ENCODE results near the gene HACL1.
"Not testable (repeated sequence)": the region's sequence is repeated elsewhere in the genome, so short reads cannot be mapped to it uniquely, and the experiment has no call there.

Gene HACL1

GRCh38 chr3:15630646-15631350, 29.4 kb upstream of the HACL1 start:
- in situ Hi-C loops (cut with HindIII; ENCODE audit: low sequenced_read_pairs), result no loop called here

- in situ Hi-C loops (cut with HindIII; ENCODE audit: low sequenced_read_pairs), result no loop called here
These were observed 28.7 kb upstream of the HACL1 start for GRCh38 chr3:15629860-15630597.

GRCh38 chr3:15628967-15629366, 27.6 kb upstream of the HACL1 start:
- in situ Hi-C loops (cut with HindIII; ENCODE audit: low sequenced_read_pairs), result no loop called here

GRCh38 chr3:15623535-15624440, 22.4 kb upstream of the HACL1 start:
- in situ Hi-C loops (cut with HindIII; ENCODE audit: low sequenced_read_pairs), result no loop called here

GRCh38 chr3:15619659-15620464, 18.5 kb upstream of the HACL1 start:
- in situ Hi-C loops (cut with HindIII; ENCODE audit: low sequenced_read_pairs), result not testable (repeated sequence)

GRCh38 chr3:15616053-15616452, 14.7 kb upstream of the HACL1 start:
- in situ Hi-C loops (cut with HindIII; ENCODE audit: low sequenced_read_pairs), result no loop called here

- in situ Hi-C loops (cut with HindIII; ENCODE audit: low sequenced_read_pairs), result no loop called here
These were observed 13.6 kb upstream of the HACL1 start for GRCh38 chr3:15614958-15615357.

GRCh38 chr3:15612001-15612400, 10.6 kb upstream of the HACL1 start:
- in situ Hi-C loops (cut with HindIII; ENCODE audit: low sequenced_read_pairs), result no loop called here

GRCh38 chr3:15611018-15611417, 9.6 kb upstream of the HACL1 start:
- in situ Hi-C loops (cut with HindIII; ENCODE audit: low sequenced_read_pairs), result no loop called here

GRCh38 chr3:15610082-15610759, 8.9 kb upstream of the HACL1 start:
- in situ Hi-C loops (cut with HindIII; ENCODE audit: low sequenced_read_pairs), result no loop called here

GRCh38 chr3:15606434-15606891, 5.1 kb upstream of the HACL1 start:
- in situ Hi-C loops (cut with HindIII; ENCODE audit: low sequenced_read_pairs), result no loop called here

GRCh38 chr3:15604584-15604983, 3.2 kb upstream of the HACL1 start:
- in situ Hi-C loops (cut with HindIII; ENCODE audit: low sequenced_read_pairs), result not testable (repeated sequence)

- in situ Hi-C loops (cut with HindIII; ENCODE audit: low sequenced_read_pairs), result not testable (repeated sequence)
These were observed 1.4 kb upstream of the HACL1 start for GRCh38 chr3:15602816-15603215.

- in situ Hi-C loops (cut with HindIII; ENCODE audit: low sequenced_read_pairs), result no loop called here
These were observed 772 bp upstream of the HACL1 start for GRCh38 chr3:15602146-15602536.

- in situ Hi-C loops (cut with HindIII; ENCODE audit: low sequenced_read_pairs), result no loop called here
These were observed 347 bp downstream of the HACL1 start for GRCh38 chr3:15601046-15601398.

- in situ Hi-C loops (cut with HindIII; ENCODE audit: low sequenced_read_pairs), result no loop called here
These were observed 5.4 kb downstream of the HACL1 start for GRCh38 chr3:15595955-15596354.

GRCh38 chr3:15592968-15593367, 8.4 kb downstream of the HACL1 start:
- in situ Hi-C loops (cut with HindIII; ENCODE audit: low sequenced_read_pairs), result no loop called here

- in situ Hi-C loops (cut with HindIII; ENCODE audit: low sequenced_read_pairs), result no loop called here
These were observed 9.4 kb downstream of the HACL1 start for GRCh38 chr3:15591928-15592327.

GRCh38 chr3:15591242-15591641, 10.1 kb downstream of the HACL1 start:
- in situ Hi-C loops (cut with HindIII; ENCODE audit: low sequenced_read_pairs), result no loop called here
